Ovary (tissue), 9 donors: ENCODE results near the gene RMND1. TPM values are rescaled to one million over a fixed set of nuclear protein-coding genes. Genes with fewer than 3 reads are reported as not detected.

Experiments used
- DNase-seq, 5 donors: peaks; one replicate each; pipeline ENCODE4 v3.0.0-alpha.2; 2019 to 2020
- H3K27ac ChIP-seq, 2 donors: fragments of 200-600 bp; one replicate each; pipeline versions ENCODE4 v1.5.1 to v1.8.0; 2019 to 2022
- H3K27me3 ChIP-seq: fragments of 200-600 bp; one replicate; pipeline ENCODE4 v1.8.0; 2022
- H3K36me3 ChIP-seq: fragments of 200-600 bp; sonication (generic); one replicate; pipeline ENCODE4 v1.5.1; 2019
- H3K4me1 ChIP-seq: one replicate; pipeline ENCODE4 v1.8.1; 2013; ENCODE audit warnings: mild to moderate bottlenecking, moderate library complexity; ENCODE audit not compliant: insufficient read depth
- H3K4me3 ChIP-seq: fragments of 200-600 bp; sonication (generic); one replicate; pipeline ENCODE4 v1.5.1; 2017
- H3K9me3 ChIP-seq, 2 donors: fragments of 200-600 bp in 1 of 2; sonication (generic) in 1 of 2; one replicate each; pipeline versions ENCODE4 v1.5.1 to v1.8.1; 2013 to 2019; ENCODE audit warnings: mild to moderate bottlenecking in 1 of 2, moderate library complexity in 1 of 2
- CTCF ChIP-seq, 3 donors: fragments of 450-650 bp in 2 of 3; fragments of 200-600 bp in 1 of 3; IDR thresholded peaks; one replicate each; pipeline versions ENCODE4 v1.5.1 to v1.8.0; 2016 to 2022; ENCODE audit warnings: antibody characterized with exemption in 3 of 3, mild to moderate bottlenecking in 1 of 3
- EP300 ChIP-seq: sonication (generic); formaldehyde crosslinking; IDR thresholded peaks from one replicate; pipeline ENCODE4 v1.6.1; 2017; ENCODE audit warnings: antibody characterized with exemption
- POLR2A ChIP-seq: fragments of 450-650 bp; IDR thresholded peaks from one replicate; pipeline ENCODE4 v1.6.1; 2017; ENCODE audit warnings: antibody characterized with exemption, mild to moderate bottlenecking, moderate library complexity
- WGBS, 3 donors: extraction: QIAGEN DNeasy Blood & Tissue Kit in 1 of 3; methylation state at CpG; one replicate each; pipeline versions ENCODE4 v1.1.5 to v1.1.7; 2013 to 2017; 5-methylcytosine and 5-hydroxymethylcytosine counted together
- intact Hi-C, 4 donors: fragments of 100-400 bp; cut with DNase I; formaldehyde crosslinking; loops; one replicate each; pipeline versions ENCODE4 v1.11.0 to v1.15.1; 2022 to 2023
- polyA plus RNA-seq, 2 donors: library from polyadenylated mRNA; stranded (reverse); fragments of 200-250 nt in 1 of 2; fragments of 350-450 nt in 1 of 2; fragmentation: Illumina TruSeq in 1 of 2; extraction: RNeasy Lipid Tissue Mini Kit (QIAGEN cat#74804) in 1 of 2; gene quantifications; one replicate each; pipeline ENCODE4 v1.2.3, GENCODE V29; 2013 to 2014
- total RNA-seq, 7 donors: library from RNA; depleted of rRNA in 2 of 7; stranded (reverse); fragments of >200 nt in 2 of 7; fragmentation: NEBNext Ultra II Directional in 3 of 7; extraction: Animal tissue kit (Norgen Biotek cat#: 25700) in 3 of 7; gene quantifications; one replicate each; pipeline versions ENCODE4 v1.1.0 to v1.2.4, GENCODE V29; 2016 to 2023
- donor health status: DM: no; HTN: no; CAD: no; lungs with moderate emphysema.
- donor health status: DM: no; HTN: no; CAD: no.
- donor health status: Bipolar disorder and iron deficiency.
- donor health status: DM: yes; HTN: yes; CAD: no.
- donor health status: DM: no; HTN: no; CAD: no.
- donor health status: DM: yes; HTN: yes; CAD: no.

Gene RMND1
- total and polyA plus RNA-seq, 9 donors, result 17.1 to 23.7 (median 20.4) TPM

- Histone ChIP-seq H3K27me3 (no peaks in the 10 kb centered on the region), H3K4me3 (no peak overlapping the region), H3K9me3 (no peaks in the 10 kb centered on the region), H3K4me1 (peaks cover 3% of the 10 kb centered on the region), H3K27ac (no peak overlapping the region), H3K36me3 (no peaks in the 10 kb centered on the region)
- TF ChIP-seq POLR2A, result no peak
- no peak for TF ChIP-seq EP300
- TF ChIP-seq CTCF (IDR thresholded peaks at IDR 0.05), result no peak
- intact Hi-C loops, result loop anchor here in 1 of 4 donors (5.0 kb wide), 1 partner anchor 36 kb away; no protein-coding TSS in a partner anchor
- DNase-seq, result no peak
- 85 to 92% (median 91%) methylated on average over 6 of the region's 6 CpGs for WGBS, 3 donors
These were observed 26.7 kb upstream of the RMND1 start for GRCh38 chr6:151478670-151479069.

- no peaks in the 10 kb centered on the region for H3K36me3 ChIP-seq
- no peaks in the 10 kb centered on the region for H3K9me3 ChIP-seq
- peaks cover 5% of the 10 kb centered on the region for H3K4me1 ChIP-seq
- intact Hi-C loops, result loop anchor here in 1 of 4 donors (5.0 kb wide), 1 partner anchor 35 kb away; no protein-coding TSS in a partner anchor
- DNase-seq, result no peak
- H3K27me3 ChIP-seq, result no peaks in the 10 kb centered on the region
- no peak overlapping the region for H3K27ac ChIP-seq
- TF ChIP-seq POLR2A, result no peak
- no peak for TF ChIP-seq CTCF (IDR thresholded peaks at IDR 0.05)
- TF ChIP-seq EP300, result no peak
- 93 to 96% (median 94%) methylated on average over 12 of the region's 12 CpGs for WGBS, 3 donors
- no peak overlapping the region for H3K4me3 ChIP-seq
These were observed 25.8 kb upstream of the RMND1 start for GRCh38 chr6:151477726-151478125.

DNA sequence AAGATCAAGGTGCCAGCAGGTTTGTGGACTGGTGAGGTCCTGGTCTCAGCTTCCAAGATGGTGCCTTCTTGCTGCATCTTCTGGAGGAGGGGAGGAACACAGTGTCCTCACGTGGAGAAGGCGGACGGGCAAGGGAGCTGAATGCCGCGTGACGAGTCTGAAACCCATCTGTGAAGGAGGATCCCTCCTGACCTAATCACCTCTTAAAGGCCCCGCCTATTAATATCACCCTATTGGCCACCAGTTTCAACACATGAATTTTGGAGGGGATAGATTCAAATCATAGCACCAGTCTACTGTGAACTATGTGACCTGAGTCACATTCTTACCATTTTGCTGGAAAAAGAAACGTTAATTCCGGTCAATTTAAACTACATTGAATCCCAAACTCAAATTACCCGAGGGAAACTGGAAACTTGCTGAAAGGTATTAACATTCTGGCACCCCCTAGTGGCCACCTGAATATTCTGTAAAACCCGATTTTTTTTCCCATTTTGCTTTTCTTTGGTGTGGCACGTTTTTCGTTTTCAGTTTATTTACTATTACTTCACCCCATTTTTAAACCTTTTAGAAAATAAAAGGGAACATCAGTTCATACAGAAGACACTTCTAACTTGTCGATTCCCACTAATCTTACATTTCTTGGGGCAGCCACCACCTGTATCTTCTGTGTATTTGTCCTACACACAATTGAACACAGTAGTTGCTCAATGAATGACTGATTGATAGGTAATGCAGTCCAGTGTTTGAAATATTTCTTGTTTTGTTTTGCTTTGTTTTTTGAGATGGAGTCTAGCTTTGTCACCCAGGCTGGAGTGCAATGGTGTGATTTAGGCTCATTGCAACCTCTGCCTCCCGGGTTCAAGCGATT lies 24.0 kb upstream of the RMND1 start:
- TF ChIP-seq POLR2A, result no peak
- TF ChIP-seq CTCF (IDR thresholded peaks at IDR 0.05), result peak; percentile 70 to 85 (median 77)
- TF ChIP-seq EP300, result no peak
- Histone ChIP-seq H3K36me3 (no peaks in the 10 kb centered on the region), H3K4me3 (no peak overlapping the region), H3K27me3 (no peaks in the 10 kb centered on the region), H3K4me1 (peaks cover 5% of the 10 kb centered on the region), H3K27ac (no peak overlapping the region), H3K9me3 (no peaks in the 10 kb centered on the region)
- DNase-seq, result peak in 3 of 5 donors; percentile 34 to 64 (median 59)
- intact Hi-C loops, result loop anchor here in 1 of 4 donors (5.0 kb wide), 1 partner anchor 34 kb away; no protein-coding TSS in a partner anchor
- 52 to 55% (median 55%) methylated on average over 16 of the region's 16 CpGs for WGBS, 3 donors

GRCh38 chr6:151464702-151465101 lies 12.8 kb upstream of the RMND1 start:
- Histone ChIP-seq H3K4me1 (no peaks in the 10 kb centered on the region), H3K4me3 (no peak overlapping the region), H3K27me3 (no peaks in the 10 kb centered on the region), H3K27ac (no peak overlapping the region), H3K36me3 (no peaks in the 10 kb centered on the region), H3K9me3 (no peaks in the 10 kb centered on the region)
- intact Hi-C loops, result no loop called here
- TF ChIP-seq POLR2A (no peak), CTCF (IDR thresholded peaks at IDR 0.05) (no peak), EP300 (no peak)
- DNase-seq, result no peak
